SIG-M5 treated with dmso at 0.1 percent for 504 hours (cell line): ENCODE data around the gene NACA2.
"Not testable (repeated sequence)": the region's sequence is repeated elsewhere in the genome, so short reads cannot be mapped to it uniquely, and the experiment has no call there.

Source experiments
- DNase-seq: peaks from one replicate; lab custom pipeline; 2025; ENCODE audit not compliant: unreplicated experiment; lab: John Stamatoyannopoulos, UW

NACA2 gene

GRCh38 chr17:61591018-61591417, at the start of gene NACA2:
Gene NACA2 (minus strand): TSS chr17:61591219. CDS start chr17:61591180, 39 bp downstream.
- DNase-seq, result no peak

DNA sequence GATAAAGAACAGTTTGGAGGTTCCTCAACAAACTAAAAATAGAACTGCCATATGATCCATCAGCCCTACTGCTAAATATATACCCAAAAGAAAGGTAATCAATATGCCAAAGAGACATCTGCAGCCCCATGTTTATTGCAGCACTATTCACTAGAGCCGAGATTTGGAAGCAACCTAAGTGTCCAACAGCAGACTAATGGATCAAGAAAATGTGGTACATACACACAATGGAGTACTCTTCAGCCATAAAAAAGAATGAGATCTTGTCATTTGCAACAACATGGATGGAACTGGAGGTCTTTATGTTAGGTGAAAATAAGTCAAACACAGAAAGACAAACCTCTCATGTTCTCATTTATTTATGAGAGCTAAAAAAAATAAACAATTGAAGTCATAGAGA, 48.8 kb upstream of the NACA2 start:
- no peak for DNase-seq

DNA sequence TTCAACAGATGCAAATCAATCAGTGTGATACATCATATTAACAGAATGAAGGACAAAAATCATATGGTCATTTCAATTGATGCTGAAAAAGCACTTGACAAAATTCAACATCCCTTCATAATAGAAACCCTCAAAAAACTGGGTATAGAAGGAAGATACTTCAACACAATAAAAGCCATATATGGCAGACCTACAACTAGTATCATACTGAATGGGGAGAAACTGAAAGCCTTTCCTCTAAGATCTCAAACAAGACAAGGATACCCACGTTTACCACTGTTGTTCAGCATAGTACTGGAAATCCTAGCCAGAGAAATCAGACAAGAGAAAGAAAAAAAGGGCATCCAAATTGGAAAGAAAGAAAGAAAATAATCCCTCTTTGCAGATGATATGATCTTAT, 47.1 kb upstream of the NACA2 start:
- DNase-seq, result no peak

DNA sequence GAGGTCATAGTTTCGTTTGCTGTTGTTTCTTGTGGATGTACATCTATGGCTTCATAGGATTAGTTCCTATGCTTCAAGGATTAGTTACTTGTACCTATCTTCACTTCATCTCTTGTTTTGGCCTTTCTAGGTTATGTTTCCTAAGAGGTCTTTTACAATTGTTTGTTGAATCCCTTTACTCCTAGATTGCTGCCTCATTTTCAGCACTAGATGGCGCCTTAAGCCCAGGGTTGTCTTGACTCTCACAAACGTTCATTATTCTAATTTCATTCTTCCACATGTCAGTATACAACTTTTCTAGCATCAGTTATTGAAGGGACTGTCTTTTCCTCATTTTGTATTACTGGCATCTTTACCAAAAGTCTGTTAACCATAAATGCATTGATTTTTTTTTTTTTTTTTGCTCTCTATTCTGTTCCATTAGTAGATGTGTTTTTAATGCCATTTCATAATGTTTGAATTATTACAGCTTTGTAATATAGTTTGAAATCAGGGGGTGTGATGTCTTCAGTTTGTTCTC, 45.0 kb upstream of the NACA2 start:
- DNase-seq, result peak; percentile 98

DNA sequence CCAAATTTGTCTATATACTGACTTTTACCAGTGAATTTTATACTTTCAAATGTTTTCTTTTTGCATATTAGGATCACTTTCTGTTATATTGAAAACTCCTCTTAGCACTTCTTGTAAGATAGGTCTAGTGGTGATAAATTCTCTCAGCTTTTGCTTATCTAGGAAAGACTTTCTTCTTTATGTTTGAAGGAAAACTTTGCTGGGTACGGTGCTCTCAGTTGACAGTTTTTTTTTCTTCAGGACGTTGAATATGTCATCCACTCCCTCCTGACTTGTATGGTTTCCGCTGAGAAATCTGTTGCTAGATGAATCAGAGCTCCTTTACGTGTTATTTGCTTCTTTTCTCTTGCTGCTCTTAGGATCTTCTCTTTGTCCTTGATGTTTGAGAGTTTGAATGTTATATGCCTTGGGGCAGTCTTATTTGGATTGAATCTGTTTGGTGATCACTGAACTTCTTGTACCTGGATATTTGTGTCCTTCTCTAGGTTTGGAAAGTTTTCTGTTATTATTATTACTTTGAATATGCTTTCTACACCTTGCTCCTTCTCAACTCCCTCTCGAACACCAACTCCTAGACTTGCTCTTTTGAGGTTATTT, 44.0 kb upstream of the NACA2 start:
- DNase-seq, result no peak

GRCh38 chr17:61634011-61634539, 43.1 kb upstream of the NACA2 start:
- no peak for DNase-seq

DNA sequence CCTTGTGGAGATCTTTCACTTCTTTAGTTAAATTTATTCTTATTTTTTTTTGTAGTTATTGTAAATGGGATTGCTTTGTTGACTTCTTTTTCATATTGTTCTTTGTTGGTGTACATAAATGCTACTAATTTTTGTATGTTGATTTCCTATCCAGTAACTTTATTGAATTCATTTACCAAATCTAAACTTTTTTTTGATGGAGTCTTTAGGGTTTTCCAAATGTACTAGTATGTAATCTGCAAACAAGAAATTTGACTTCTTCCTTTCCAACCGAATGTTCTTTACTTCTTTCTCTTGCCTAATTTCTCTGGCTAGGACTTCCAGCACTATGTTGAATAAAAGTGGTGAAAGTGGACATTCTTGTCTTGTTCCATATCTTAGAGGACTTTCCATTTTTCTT, 41.8 kb upstream of the NACA2 start:
- DNase-seq, result no peak

GRCh38 chr17:61631800-61632199, 40.8 kb upstream of the NACA2 start:
- DNase-seq, result no peak

GRCh38 chr17:61628158-61628557, 37.1 kb upstream of the NACA2 start:
- not testable (repeated sequence) for DNase-seq

DNA sequence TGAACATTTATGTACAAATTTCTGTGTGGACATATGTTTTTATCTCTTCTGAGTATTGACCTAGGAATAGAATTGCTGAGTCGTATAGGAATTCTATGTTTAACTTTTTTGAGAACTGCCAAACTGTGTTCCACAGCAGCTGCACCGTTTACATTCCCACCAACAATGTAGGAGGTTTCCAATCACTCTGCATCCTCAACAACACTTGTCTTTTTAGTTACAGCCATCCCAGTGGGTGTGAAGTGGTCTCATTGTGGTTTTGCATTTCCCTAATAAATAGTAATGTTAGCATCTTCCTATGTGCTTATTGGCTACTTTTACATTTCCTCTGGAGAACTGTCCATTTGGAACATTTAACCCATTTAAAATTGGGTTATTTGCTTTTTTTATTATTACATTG, 36.6 kb upstream of the NACA2 start:
- no peak for DNase-seq

DNA sequence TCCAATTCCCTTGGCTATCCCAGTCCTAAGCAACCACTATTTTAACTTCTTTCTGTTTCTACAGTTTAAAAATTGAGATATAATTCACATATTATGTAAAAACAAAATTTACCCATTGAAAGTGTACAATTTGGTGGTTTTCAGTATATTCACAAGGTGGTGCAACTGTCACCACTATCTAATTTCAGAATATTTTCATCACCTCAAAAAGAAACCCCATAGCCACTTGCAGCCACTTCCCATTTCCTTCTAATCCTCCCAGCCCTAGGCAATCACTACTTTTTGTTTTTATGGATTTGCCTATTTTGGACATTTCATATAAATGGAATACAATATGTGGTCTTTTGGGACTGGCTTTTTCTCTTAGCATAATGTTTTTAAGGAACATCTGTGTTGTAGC, 36.1 kb upstream of the NACA2 start:
- DNase-seq, result no peak

DNA sequence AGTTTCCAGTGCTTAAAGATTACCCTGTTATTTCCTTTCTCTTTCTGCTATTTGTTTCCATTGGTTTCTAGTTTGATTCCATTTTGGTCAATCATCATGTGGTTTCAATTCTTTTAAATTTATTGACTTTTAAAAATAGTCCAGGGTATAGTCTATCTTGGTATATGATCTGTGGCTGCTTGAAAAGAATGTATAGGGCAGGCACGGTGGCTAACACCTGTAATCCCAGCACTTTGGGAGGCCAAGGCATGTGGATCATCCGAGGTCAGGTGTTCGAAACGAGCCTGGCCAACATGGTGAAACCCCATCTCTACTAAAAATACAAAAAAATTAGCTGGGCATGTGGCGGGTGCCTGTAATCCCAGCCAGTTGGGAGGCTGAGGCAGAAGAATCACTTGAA, 34.5 kb upstream of the NACA2 start:
- no peak for DNase-seq

GRCh38 chr17:61624951-61625350, 33.9 kb upstream of the NACA2 start:
- DNase-seq, result no peak

GRCh38 chr17:61621317-61621716, 30.3 kb upstream of the NACA2 start:
- no peak for DNase-seq

- DNase-seq, result no peak
Observed at GRCh38 chr17:61619953-61620352, 28.9 kb upstream of the NACA2 start.

DNA sequence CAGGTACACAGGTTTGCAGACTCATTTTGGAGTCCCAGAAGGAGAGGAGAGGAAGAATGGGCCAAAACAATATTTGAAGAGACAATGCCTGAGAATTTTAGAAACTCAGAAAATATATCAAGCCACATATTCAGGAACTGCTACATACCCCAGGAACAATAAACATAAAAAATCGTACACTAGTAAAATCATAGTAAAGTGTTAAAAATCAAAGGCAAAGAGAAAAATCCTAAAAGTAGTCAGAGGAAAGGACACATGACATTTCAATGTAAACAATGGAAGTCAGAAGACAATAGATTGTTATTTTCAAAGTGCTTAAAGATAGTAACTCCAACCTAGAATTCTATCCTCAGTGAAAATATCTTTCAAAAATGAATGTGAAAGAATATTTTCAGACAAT, 28.5 kb upstream of the NACA2 start:
- DNase-seq, result peak; percentile 66

DNA sequence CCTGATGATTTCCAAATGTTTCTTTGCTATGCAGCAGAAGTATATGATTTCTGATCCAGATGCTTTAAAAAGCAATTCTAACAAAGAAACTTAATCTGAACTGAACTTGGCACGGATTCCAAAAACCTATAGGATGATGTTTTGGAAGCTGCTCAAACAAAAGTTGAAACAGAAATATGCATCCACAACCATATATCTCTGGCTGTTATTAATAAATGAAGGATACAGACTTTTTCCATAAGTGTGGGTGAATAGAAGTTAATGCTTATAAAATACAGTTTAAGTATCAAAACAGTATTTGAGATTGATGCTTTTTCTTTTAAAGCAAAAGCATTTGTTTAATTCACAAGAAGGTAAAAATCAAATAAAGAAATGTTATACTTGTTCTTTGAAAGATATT, 27.9 kb upstream of the NACA2 start:
- DNase-seq, result no peak

DNA sequence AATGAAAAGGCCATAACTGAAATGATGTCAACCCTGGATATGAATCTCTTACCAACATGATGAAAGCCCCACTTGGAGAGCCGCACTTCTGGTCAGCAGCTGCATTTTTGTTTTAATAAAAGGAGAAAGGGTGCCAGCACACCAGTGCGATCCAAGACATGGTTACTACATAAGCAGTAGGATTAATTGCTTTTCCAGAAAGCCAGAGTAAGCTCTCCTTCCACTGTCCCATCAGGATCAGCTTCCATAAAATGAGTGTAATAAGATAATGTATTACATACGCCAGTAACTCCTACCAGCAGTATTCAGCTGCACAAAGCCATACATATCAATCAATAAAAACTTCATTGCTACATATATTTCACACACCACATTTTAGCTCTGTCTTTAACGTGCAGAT, 26.3 kb upstream of the NACA2 start:
- no peak for DNase-seq

DNA sequence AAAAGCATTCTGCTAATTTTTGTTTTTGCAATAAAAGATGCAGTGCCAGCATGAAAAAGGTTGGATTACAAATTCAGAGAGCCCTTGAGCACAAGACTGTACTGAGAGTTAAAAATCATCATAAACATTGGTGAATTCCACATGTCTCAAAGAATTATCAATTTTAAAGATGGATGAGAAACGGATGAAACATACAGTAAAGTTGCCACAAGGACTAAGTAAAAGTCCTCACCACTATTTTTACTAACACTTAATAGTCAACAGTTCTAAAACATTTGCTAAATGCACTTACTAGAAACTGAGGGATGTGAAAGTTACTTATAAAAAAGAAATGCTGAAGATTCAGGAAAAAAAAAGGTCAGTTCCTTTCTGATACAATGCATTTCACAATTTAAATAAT, 25.8 kb upstream of the NACA2 start:
- DNase-seq, result no peak

DNA sequence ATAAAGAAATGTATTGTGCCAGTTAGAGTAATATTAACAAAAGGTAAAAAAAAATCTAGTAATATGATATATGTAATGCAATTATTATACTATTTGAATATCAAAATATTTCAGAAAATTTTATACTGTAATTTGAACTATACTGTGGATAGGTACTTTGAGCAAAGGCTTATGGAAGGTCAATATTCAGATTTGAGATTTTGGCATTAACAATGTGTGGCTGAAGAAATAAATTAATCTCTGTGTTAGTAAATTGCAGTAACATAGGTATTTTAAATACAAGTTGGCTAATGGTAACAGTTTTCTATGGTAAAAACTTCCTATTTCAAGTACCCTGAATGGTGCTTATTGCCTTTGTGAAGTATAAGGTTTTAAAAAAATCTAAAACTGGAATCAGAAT, 23.2 kb upstream of the NACA2 start:
- no peak for DNase-seq

DNA sequence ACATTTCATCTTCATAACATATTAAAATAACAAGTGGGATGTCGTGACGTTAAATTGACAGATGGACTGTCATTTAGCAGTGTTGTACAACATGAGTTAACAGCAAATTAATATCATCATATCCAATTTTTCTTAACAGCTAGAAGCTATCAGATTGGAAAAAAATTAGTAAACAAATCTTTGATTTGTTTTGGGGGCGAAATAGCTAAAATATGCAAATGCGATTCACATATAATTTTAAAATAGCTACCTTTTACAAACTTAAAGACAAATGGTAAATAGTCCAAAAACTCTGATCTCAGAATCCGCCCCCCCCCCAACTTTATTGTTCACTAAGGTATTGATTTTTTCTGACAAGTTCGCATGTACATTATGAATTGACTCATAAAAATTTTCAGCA, 20.3 kb upstream of the NACA2 start:
- no peak for DNase-seq

DNA sequence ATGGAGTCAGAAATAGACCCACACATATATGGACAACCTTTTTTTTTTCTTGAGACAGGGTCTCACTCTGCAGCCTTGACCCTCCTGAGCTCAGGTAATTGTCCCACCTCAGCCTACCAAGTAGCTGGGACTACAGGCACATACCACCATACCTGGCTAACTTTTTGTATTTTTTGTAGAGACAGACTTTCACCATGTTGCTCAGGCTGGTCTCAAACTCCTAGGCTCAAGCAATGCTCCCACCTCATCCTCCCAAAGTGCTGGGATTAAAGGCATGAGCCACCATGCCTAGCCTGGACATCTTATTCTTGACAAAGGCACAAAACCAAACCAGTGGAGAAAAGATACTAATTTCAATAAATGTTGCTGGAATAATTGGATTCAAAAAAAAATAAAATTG, 14.7 kb upstream of the NACA2 start:
- DNase-seq, result no peak

DNA sequence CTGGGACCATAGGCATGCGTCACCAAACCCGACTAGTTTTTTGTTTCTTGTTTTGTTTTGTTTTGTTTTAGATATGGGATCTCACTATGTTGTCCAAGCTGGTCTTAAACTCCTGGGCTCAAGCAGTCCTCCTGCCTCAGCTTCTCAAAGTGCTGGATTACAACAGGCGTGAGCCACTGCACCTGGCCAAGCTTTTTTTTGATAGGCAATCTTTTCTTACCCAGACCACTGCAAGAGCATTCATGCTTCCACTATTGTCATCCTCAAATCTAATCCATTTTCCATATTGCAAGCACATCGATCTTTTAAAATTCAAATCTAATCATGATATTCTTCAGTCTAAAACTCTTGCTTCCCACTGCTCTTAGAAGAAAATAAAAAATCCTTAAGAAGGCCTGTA, 10.3 kb upstream of the NACA2 start:
- no peak for DNase-seq
